ENCODE data around the gene GATA2.

The GATA2 gene

DNA sequence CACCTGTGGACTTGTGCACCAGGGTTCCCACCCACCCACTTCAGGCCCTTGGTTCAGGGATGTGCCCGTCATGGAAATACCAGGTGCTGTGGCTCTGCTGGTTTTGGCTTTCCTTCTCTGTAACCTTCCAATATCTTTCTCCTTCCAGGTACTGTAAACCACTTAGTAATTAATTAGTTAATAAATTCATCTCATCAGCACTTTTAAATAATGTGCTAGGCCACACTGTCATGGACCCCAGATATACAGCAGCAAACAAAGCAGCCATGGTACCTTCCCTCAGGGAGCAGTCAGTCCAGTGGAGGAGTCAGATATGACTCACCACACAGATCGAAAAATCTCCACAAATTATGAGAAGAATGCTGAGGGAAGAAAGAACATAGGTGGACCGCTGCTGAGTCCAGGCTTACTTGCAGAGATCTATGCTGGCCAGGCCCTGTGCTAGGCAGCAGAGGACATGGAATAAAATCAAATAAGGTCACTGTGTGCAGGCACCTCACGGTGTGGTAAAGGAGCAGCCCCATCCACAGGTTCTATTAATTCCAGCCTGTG, 6.8 kb upstream of the GATA2 start:
- no peak for TF ChIP-seq TCF12 (IDR thresholded peaks at IDR 0.05; ENCODE audit: low read depth)

- TF ChIP-seq REST (IDR thresholded peaks at IDR 0.05; ENCODE audit: low read depth): no peak
- TF ChIP-seq EP300 (IDR thresholded peaks at IDR 0.05; ENCODE audit: borderline replicate concordance): no peak
- TF ChIP-seq TAF1 (IDR thresholded peaks at IDR 0.05; ENCODE audit: low read depth): no peak
- no peak for TF ChIP-seq TCF12 (IDR thresholded peaks at IDR 0.05; ENCODE audit: low read depth)
- TF ChIP-seq CREB1 (IDR thresholded peaks at IDR 0.05; ENCODE audit: low read depth): no peak
- no peak for TF ChIP-seq USF1 (IDR thresholded peaks at IDR 0.05)
- TF ChIP-seq RAD21 (IDR thresholded peaks at IDR 0.05; ENCODE audit: low read depth): no peak
- TF ChIP-seq CEBPB (IDR thresholded peaks at IDR 0.05): no peak
These were observed 6.0 kb upstream of the GATA2 start for GRCh38 chr3:128498901-128499530.

DNA sequence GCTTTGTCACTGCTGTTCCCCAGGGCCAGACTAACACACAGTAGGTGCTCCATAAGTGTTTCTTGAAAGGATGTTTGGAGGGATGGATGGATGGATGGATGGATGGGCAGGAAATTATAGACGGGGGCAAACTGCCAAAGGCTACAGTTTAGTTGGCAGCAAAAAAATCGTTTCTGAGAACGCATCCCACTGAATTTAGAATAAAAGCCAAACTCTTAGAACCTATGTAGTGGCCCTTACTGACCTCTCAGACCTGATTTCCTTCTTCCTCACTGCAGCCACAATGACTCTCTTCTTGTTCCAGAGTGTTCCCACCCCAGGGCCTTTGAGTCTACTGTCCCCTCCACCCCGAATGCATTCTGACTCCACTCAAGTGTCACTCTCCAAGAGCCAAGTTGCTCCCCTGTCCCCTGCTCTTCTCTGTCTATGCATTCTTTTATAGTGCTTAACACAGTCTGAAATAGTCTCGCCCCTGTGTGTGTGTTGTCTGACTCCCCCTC, 5.2 kb upstream of the GATA2 start:
- TF ChIP-seq REST (IDR thresholded peaks at IDR 0.05; ENCODE audit: low read depth) (no peak), ZBTB7A (IDR thresholded peaks at IDR 0.05; ENCODE audit: low read depth) (no peak), USF1 (IDR thresholded peaks at IDR 0.05) (no peak), TCF12 (IDR thresholded peaks at IDR 0.05; ENCODE audit: low read depth) (no peak), YY1 (IDR thresholded peaks at IDR 0.05; ENCODE audit: low read depth) (no peak)

GRCh38 chr3:128497305-128498126, 4.5 kb upstream of the GATA2 start:
- TF ChIP-seq CEBPB (IDR thresholded peaks at IDR 0.05) (no peak), RAD21 (IDR thresholded peaks at IDR 0.05; ENCODE audit: low read depth) (no peak), REST (IDR thresholded peaks at IDR 0.05; ENCODE audit: low read depth) (no peak), EP300 (IDR thresholded peaks at IDR 0.05; ENCODE audit: borderline replicate concordance) (no peak), TAF1 (IDR thresholded peaks at IDR 0.05; ENCODE audit: low read depth) (no peak), TEAD4 (IDR thresholded peaks at IDR 0.05) (no peak), CREB1 (IDR thresholded peaks at IDR 0.05; ENCODE audit: low read depth) (no peak)
- TF ChIP-seq, protein P1, sequence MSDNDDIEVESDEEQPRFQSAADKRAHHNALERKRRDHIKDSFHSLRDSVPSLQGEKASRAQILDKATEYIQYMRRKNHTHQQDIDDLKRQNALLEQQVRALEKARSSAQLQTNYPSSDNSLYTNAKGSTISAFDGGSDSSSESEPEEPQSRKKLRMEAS (IDR thresholded peaks at IDR 0.05): no peak

DNA sequence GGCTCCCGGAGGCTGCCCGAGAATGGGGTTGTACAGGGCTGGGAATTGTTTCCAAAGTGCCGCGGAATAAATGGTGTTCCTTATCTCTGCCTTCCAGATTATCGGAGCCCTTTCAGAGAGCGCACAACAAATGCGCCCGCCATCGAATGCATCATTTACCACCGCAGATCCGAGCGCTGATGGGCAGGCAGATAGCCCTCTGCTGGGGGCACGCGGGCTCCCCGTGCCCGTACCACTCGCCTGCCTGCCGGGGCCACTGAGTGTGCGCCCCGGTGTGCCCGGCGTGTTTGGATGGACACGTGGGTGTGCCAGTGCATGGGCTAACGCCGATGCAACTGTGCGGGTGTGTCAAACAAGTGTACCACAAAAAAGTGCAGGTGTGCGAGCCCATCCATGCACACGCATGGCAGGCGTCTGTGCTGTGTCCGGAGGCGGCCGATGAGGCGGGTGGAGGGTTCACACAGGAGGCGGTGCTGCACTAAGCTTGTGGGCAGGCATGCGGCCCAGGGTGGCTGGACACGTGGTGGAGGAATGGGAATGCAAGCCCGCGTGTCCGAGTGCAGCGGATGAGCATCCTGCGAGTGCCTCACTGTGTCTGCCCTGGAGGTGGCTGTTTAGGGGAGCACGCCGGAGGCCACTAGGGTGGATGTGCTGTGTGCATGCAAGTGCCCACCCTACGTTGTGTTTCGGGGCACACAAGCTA, 3.8 kb upstream of the GATA2 start:
- TF ChIP-seq, protein P1 (IDR thresholded peaks at IDR 0.05): no peak
- TF ChIP-seq TAF1 (IDR thresholded peaks at IDR 0.05; ENCODE audit: low read depth): no peak
- TF ChIP-seq TEAD4 (IDR thresholded peaks at IDR 0.05): no peak
- no peak for TF ChIP-seq USF1 (IDR thresholded peaks at IDR 0.05)
- no peak for TF ChIP-seq EGR1 (IDR thresholded peaks at IDR 0.05)
- no peak for TF ChIP-seq RAD21 (IDR thresholded peaks at IDR 0.05; ENCODE audit: low read depth)
- TF ChIP-seq NFIC (IDR thresholded peaks at IDR 0.05): no peak
- TF ChIP-seq CREB1 (IDR thresholded peaks at IDR 0.05; ENCODE audit: low read depth): no peak
